GM18909 (cell line): Measurements from ENCODE around the gene CARD8.
"Not testable (repeated sequence)": the region's sequence is repeated elsewhere in the genome, so short reads cannot be mapped to it uniquely, and the experiment has no call there.

ENCODE experiments used
- ATAC-seq: cut with Tn5 transposase; IDR thresholded peaks from one replicate; pipeline ENCODE4 v1.9.1; 2021; ENCODE audit warnings: mild to moderate bottlenecking; ENCODE audit not compliant: unreplicated experiment, poor library complexity

CARD8 gene

GRCh38 chr19:48265326-48265725 lies 9.6 kb upstream of the CARD8 start:
- ATAC-seq: not testable (repeated sequence)

- ATAC-seq: not testable (repeated sequence)
Observed at GRCh38 chr19:48260359-48260714, 4.6 kb upstream of the CARD8 start.

GRCh38 chr19:48258992-48259391 lies 3.3 kb upstream of the CARD8 start:
- ATAC-seq: not testable (repeated sequence)

GRCh38 chr19:48258350-48258749 lies 2.6 kb upstream of the CARD8 start:
- ATAC-seq: no peak

- ATAC-seq: no peak
Observed at GRCh38 chr19:48254529-48254970, 1.2 kb downstream of the CARD8 start.

GRCh38 chr19:48253999-48254398 lies 1.7 kb downstream of the CARD8 start:
- no peak for ATAC-seq

- ATAC-seq: no peak
Observed at GRCh38 chr19:48252609-48253008, 3.1 kb downstream of the CARD8 start.

- no peak for ATAC-seq
Observed at GRCh38 chr19:48250290-48251025, 5.3 kb downstream of the CARD8 start.

- ATAC-seq: peak; percentile 61
Observed at GRCh38 chr19:48249502-48250014, 6.2 kb downstream of the CARD8 start.

- no peak for ATAC-seq
Observed at GRCh38 chr19:48248081-48248833, 7.5 kb downstream of the CARD8 start.

GRCh38 chr19:48247212-48247611 lies 8.5 kb downstream of the CARD8 start:
- ATAC-seq: no peak

- no peak for ATAC-seq
Observed at GRCh38 chr19:48246101-48246500, 9.6 kb downstream of the CARD8 start.

GRCh38 chr19:48244281-48244680 lies 11.4 kb downstream of the CARD8 start:
- no peak for ATAC-seq

GRCh38 chr19:48241771-48242170 lies 13.9 kb downstream of the CARD8 start:
- not testable (repeated sequence) for ATAC-seq

- ATAC-seq: no peak
Observed at GRCh38 chr19:48239582-48240141, 16.1 kb downstream of the CARD8 start.

GRCh38 chr19:48239120-48239519 lies 16.6 kb downstream of the CARD8 start:
- ATAC-seq: no peak

- no peak for ATAC-seq
Observed at GRCh38 chr19:48237057-48237456, 18.7 kb downstream of the CARD8 start.

GRCh38 chr19:48230555-48231129 lies 25.1 kb downstream of the CARD8 start:
- ATAC-seq: no peak

- no peak for ATAC-seq
Observed at GRCh38 chr19:48221628-48222027, 34.1 kb downstream of the CARD8 start.

- ATAC-seq: not testable (repeated sequence)
Observed at GRCh38 chr19:48220784-48221183, 34.9 kb downstream of the CARD8 start.

- ATAC-seq: no peak
Observed at GRCh38 chr19:48218997-48219396, 36.7 kb downstream of the CARD8 start.
